ENCODE data around the gene PDZD7. TPM values are rescaled to one million over a fixed set of nuclear protein-coding genes. Genes with fewer than 3 reads are reported as not detected.
A peak's percentile ranks its signal among the peaks of the same experiment; 100 is the strongest.
"Not testable (repeated sequence)": the region's sequence is repeated elsewhere in the genome, so short reads cannot be mapped to it uniquely, and the experiment has no call there.

PDZD7 gene
- total RNA-seq, 1 donor from 2014 or later = 1.5 TPM

DNA sequence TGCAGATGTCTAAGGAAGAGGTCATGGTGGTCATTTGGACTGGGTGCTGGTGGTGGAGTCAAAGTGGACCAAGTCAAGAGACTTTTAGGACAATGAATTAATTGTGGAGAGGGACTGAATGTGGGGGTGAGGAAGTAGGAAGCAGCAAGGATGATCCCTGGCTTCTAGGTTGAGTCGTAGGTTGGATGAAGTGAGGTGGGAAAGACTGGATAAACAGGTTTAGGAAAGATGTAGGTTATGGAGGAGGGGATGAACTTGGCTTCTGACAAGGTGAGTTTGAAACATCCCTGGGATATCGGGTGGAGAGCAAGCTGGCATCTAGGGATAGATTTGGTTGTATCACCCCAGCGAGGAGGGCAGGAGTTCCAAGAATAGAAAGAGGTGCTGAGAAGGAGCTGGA lies 54.0 kb downstream of the PDZD7 start:
- H3K4me3 Mint-ChIP-seq (ENCODE audit: unreplicated experiment) = no peak overlapping the region
- peaks cover 2% of the 10 kb centered on the region for H3K9me3 Mint-ChIP-seq (ENCODE audit: unreplicated experiment)
- DNase-seq = no peak
- H3K27me3 Mint-ChIP-seq (ENCODE audit: unreplicated experiment) = peaks cover 6% of the 10 kb centered on the region
- H3K36me3 Mint-ChIP-seq (ENCODE audit: unreplicated experiment) = peaks cover 6% of the 10 kb centered on the region
- no peaks in the 10 kb centered on the region for H3K4me1 Mint-ChIP-seq (ENCODE audit: low read depth, unreplicated experiment)
- H3K27ac Mint-ChIP-seq (ENCODE audit: unreplicated experiment) = no peak overlapping the region
- TF ChIP-seq CTCF (IDR thresholded peaks at IDR 0.05; ENCODE audit: partially characterized antibody, unreplicated experiment) = no peak

GRCh38 chr10:100975397-100975796 lies 55.5 kb downstream of the PDZD7 start:
- DNase-seq; H3K4me3 Mint-ChIP-seq (ENCODE audit: unreplicated experiment); H3K36me3 Mint-ChIP-seq (ENCODE audit: unreplicated experiment); H3K27me3 Mint-ChIP-seq (ENCODE audit: unreplicated experiment); H3K27ac Mint-ChIP-seq (ENCODE audit: unreplicated experiment); H3K9me3 Mint-ChIP-seq (ENCODE audit: unreplicated experiment): not testable (repeated sequence)
- H3K4me1 Mint-ChIP-seq (ENCODE audit: low read depth, unreplicated experiment) = peaks cover 12% of the 10 kb centered on the region

DNA sequence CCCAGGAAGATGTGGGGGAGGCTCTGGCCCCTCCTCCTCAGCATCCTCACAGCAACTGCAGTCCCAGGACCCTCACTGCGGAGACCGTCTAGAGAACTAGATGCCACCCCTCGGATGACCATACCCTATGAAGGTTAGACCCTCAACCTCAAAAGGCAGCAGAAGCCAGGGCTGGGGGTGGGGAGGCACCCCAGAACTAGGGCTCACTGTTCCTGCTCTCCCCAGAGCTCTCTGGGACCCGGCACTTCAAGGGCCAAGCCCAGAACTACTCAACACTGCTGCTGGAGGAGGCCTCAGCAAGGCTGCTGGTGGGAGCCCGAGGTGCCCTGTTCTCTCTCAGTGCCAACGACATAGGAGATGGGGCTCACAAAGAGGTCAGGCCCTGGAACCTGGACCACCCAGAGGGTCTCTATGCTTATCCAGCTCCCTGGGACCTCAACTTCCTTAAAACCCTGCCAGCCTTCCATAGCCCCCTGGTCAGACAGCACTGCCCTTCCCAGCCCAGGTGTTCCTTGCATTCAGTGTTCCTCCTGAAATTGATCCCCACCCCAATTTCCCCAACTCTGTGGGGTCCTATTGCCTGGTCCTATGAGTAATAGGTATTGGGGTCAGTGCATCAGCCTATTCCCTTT lies 57.9 kb downstream of the PDZD7 start:
- Mint-ChIP-seq H3K36me3 (ENCODE audit: unreplicated experiment) (peaks cover 6% of the 10 kb centered on the region), H3K27ac (ENCODE audit: unreplicated experiment) (no peak overlapping the region), H3K4me1 (ENCODE audit: low read depth, unreplicated experiment) (peaks cover 13% of the 10 kb centered on the region), H3K4me3 (ENCODE audit: unreplicated experiment) (no peak overlapping the region), H3K9me3 (ENCODE audit: unreplicated experiment) (peaks cover 10% of the 10 kb centered on the region), H3K27me3 (ENCODE audit: unreplicated experiment) (peaks cover 8% of the 10 kb centered on the region)
- no peak for TF ChIP-seq CTCF (IDR thresholded peaks at IDR 0.05; ENCODE audit: partially characterized antibody, unreplicated experiment)
- no peak for DNase-seq

- TF ChIP-seq CTCF (IDR thresholded peaks at IDR 0.05; ENCODE audit: partially characterized antibody, unreplicated experiment) = no peak
- Mint-ChIP-seq H3K27me3 (ENCODE audit: unreplicated experiment) (peaks cover 8% of the 10 kb centered on the region), H3K4me3 (ENCODE audit: unreplicated experiment) (no peak overlapping the region), H3K9me3 (ENCODE audit: unreplicated experiment) (peaks cover 10% of the 10 kb centered on the region), H3K4me1 (ENCODE audit: low read depth, unreplicated experiment) (peaks cover 13% of the 10 kb centered on the region), H3K36me3 (ENCODE audit: unreplicated experiment) (peaks cover 6% of the 10 kb centered on the region), H3K27ac (ENCODE audit: unreplicated experiment) (no peak overlapping the region)
- no peak for DNase-seq
Observed at GRCh38 chr10:100972115-100972903, 58.6 kb downstream of the PDZD7 start.

- Mint-ChIP-seq H3K27me3 (ENCODE audit: unreplicated experiment) (peaks cover 8% of the 10 kb centered on the region), H3K9me3 (ENCODE audit: unreplicated experiment) (peaks cover 10% of the 10 kb centered on the region), H3K4me1 (ENCODE audit: low read depth, unreplicated experiment) (peaks cover 13% of the 10 kb centered on the region), H3K27ac (ENCODE audit: unreplicated experiment) (no peak overlapping the region), H3K36me3 (ENCODE audit: unreplicated experiment) (no peaks in the 10 kb centered on the region), H3K4me3 (ENCODE audit: unreplicated experiment) (peak overlapping the region; percentile 86)
- TF ChIP-seq CTCF (IDR thresholded peaks at IDR 0.05; ENCODE audit: partially characterized antibody, unreplicated experiment) = no peak
- no peak for DNase-seq
Observed at GRCh38 chr10:100970914-100971811, 59.8 kb downstream of the PDZD7 start.
